CD4-positive, CD25-positive, alpha-beta regulatory T cell (primary cell): ENCODE data around the gene KRT6C. TPM values are rescaled to one million over a fixed set of nuclear protein-coding genes. Genes with fewer than 3 reads are reported as not detected.

ENCODE experiments used
- ATAC-seq, 2 donors: fragments of 150-1000 bp; cut with Tn5 transposase; one replicate each; pipeline ENCODE4 v1.10.0; 2021; ENCODE audit warnings: low read depth in 2 of 2, moderate number of reproducible peaks in 2 of 2, moderate library complexity in 1 of 2
- DNase-seq, 3 donors: peaks; one replicate each; pipeline versions ENCODE4 v3.0.0 to v3.0.0-alpha.2; 2012 to 2022; ENCODE audit warnings: mixed read lengths in 1 of 3
- H3K27ac ChIP-seq: one replicate; pipeline ENCODE4 v1.7.0; 2013; ENCODE audit warnings: mild to moderate bottlenecking, low read length; ENCODE audit not compliant: insufficient read depth, poor library complexity, severe bottlenecking
- H3K27me3 ChIP-seq: one replicate; pipeline ENCODE4 v1.7.0; 2013; ENCODE audit warnings: low read length; ENCODE audit not compliant: control insufficient read depth, insufficient read depth
- H3K36me3 ChIP-seq: one replicate; pipeline ENCODE4 v1.7.0; 2013; ENCODE audit warnings: mild to moderate bottlenecking, low read length, moderate library complexity; ENCODE audit not compliant: control insufficient read depth, insufficient read depth
- H3K4me1 ChIP-seq: 2 replicates; pipeline ENCODE4 v1.7.0; 2013; ENCODE audit warnings: mild to moderate bottlenecking, low read length; ENCODE audit not compliant: insufficient read depth, control insufficient read depth, poor library complexity, severe bottlenecking
- H3K4me3 ChIP-seq: one replicate; pipeline ENCODE4 v1.7.0; 2013; ENCODE audit warnings: low read depth, mild to moderate bottlenecking, low read length, moderate library complexity
- H3K9me3 ChIP-seq, 2 experiments: 1 replicate in 1 of 2; 2 replicates in 1 of 2; pipeline ENCODE4 v1.7.0; 2013; ENCODE audit warnings: low read length in 2 of 2, mild to moderate bottlenecking in 1 of 2, moderate library complexity in 1 of 2; ENCODE audit not compliant: control insufficient read depth in 2 of 2
- H3K27ac Mint-ChIP-seq, 3 donors: one replicate each; pipeline ENCODE4 v1.8.0; 2020 to 2022; ENCODE audit warnings: mild to moderate bottlenecking in 3 of 3, mixed read lengths in 3 of 3, moderate library complexity in 2 of 3
- H3K27me3 Mint-ChIP-seq: one replicate; pipeline ENCODE4 v1.8.0; 2022; ENCODE audit warnings: mild to moderate bottlenecking, mixed read lengths
- H3K36me3 Mint-ChIP-seq: one replicate; pipeline ENCODE4 v1.8.0; 2020; ENCODE audit warnings: mixed read lengths
- H3K4me1 Mint-ChIP-seq, 4 donors: one replicate each; pipeline ENCODE4 v1.8.0; 2020 to 2022; ENCODE audit warnings: mixed read lengths in 4 of 4, mild to moderate bottlenecking in 1 of 4
- H3K4me3 Mint-ChIP-seq, 4 donors: one replicate each; pipeline ENCODE4 v1.8.0; 2020 to 2022; ENCODE audit warnings: mild to moderate bottlenecking in 4 of 4, mixed read lengths in 4 of 4, moderate library complexity in 3 of 4
- H3K9me3 Mint-ChIP-seq, 7 donors: one replicate each; pipeline ENCODE4 v1.8.0; 2020 to 2022; ENCODE audit warnings: mixed read lengths in 7 of 7, mild to moderate bottlenecking in 3 of 7, moderate library complexity in 2 of 7
- polyA plus RNA-seq, 4 donors: library from polyadenylated mRNA; unstranded; fragments of 300-500 nt; fragmentation: Illumina TruSeq; gene quantifications; one replicate each; pipeline ENCODE4 v1.2.3, GENCODE V29; 2021
- total RNA-seq: library from RNA; stranded (reverse); gene quantifications from one replicate; pipeline ENCODE4 v1.2.3, GENCODE V29; 2022

Gene KRT6C
- total and polyA plus RNA-seq, 5 donors from 2014 or later, result not detected

GRCh38 chr12:52426034-52426433, 47.6 kb downstream of the KRT6C start:
- ATAC-seq, result no peak
- Mint-ChIP-seq H3K27ac (no peak overlapping the region), H3K4me3 (no peak overlapping the region)

DNA sequence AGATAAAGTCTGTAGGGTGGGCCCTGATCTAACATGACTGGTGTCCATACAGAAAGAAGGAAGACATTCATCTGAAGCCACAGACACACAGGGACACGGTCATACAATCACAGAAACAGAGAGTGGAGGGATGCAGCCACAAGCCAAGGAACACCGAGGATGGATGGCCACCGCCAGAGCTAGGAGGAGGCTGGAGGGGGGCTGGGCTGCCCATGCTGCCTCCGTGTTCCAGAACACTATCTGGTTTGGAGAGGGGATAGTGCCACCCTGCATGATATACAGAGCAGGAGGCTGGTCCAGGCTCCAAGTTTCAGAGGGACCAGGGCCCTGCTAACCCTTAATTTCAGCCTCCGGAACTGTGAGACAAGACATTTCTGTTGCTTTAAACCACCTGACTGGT, 48.1 kb downstream of the KRT6C start:
- Mint-ChIP-seq H3K4me3 (no peak overlapping the region), H3K27me3 (peaks cover 16% of the 10 kb centered on the region), H3K4me1 (no peaks in the 10 kb centered on the region), H3K9me3 (no peaks in the 10 kb centered on the region), H3K36me3 (no peaks in the 10 kb centered on the region), H3K27ac (no peak overlapping the region)
- Histone ChIP-seq H3K9me3 (no peaks in the 10 kb centered on the region), H3K4me3 (no peak overlapping the region), H3K27me3 (no peaks in the 10 kb centered on the region), H3K27ac (no peak overlapping the region), H3K4me1 (no peaks in the 10 kb centered on the region), H3K36me3 (no peaks in the 10 kb centered on the region)
- ATAC-seq (no peak), DNase-seq (no peak)

More at GRCh38 chr12:52426034-52426433, 47.6 kb downstream of the KRT6C start:
- Mint-ChIP-seq H3K9me3 (no peaks in the 10 kb centered on the region), H3K4me1 (no peaks in the 10 kb centered on the region), H3K36me3 (no peaks in the 10 kb centered on the region), H3K27me3 (peaks cover 14% of the 10 kb centered on the region)
- DNase-seq, result no peak
- no peaks in the 10 kb centered on the region for H3K4me1 ChIP-seq
- no peaks in the 10 kb centered on the region for H3K27me3 ChIP-seq
- H3K4me3 ChIP-seq, result no peak overlapping the region
- no peaks in the 10 kb centered on the region for H3K9me3 ChIP-seq
- H3K36me3 ChIP-seq, result no peaks in the 10 kb centered on the region
- H3K27ac ChIP-seq, result no peak overlapping the region

DNA sequence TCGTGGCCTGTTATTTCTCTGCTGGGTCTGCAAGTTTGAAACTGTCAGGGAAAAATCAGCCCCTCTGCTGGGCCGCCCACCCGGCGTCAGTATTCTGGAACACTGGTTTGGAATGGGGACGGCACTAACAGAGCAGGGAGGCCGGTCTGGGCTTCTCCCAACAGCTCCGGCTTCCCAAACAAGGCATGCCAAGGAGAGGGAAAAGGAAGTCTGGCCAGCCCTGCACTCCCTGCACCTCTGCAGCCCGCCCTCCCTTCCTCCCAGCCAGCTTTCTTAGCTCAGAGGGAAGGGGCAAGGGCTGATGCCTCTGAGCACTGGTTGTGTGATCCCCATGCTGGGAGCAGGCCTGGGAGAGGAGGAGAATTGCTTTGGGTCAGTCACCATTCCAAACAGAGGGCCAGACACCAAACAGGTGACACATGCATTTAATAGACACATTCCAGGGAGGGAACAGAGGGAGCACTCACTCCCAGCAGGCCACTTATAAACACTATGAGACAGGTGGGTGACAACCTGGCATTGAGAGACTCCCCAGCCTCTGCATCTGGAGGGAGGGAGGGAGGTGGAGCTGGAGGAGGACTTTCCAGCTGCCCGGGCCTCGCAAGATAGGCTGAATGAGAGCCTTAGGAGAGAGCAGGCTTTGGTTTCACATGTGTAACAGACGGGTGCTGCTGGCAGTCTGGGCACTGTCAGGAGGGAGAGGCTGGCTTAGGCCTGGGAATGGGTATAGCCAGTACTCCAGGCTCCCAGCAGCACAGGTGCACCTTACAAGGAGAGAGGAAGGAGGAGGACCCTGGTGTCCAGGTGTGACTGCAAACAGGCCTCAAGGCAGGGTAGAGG, 49.7 kb downstream of the KRT6C start:
- Mint-ChIP-seq H3K27me3 (peaks cover 18% of the 10 kb centered on the region), H3K9me3 (no peaks in the 10 kb centered on the region), H3K4me1 (no peaks in the 10 kb centered on the region), H3K27ac (no peak overlapping the region), H3K4me3 (no peak overlapping the region), H3K36me3 (no peaks in the 10 kb centered on the region)
- Histone ChIP-seq H3K9me3 (no peaks in the 10 kb centered on the region), H3K36me3 (no peaks in the 10 kb centered on the region), H3K4me3 (no peak overlapping the region), H3K27ac (no peak overlapping the region), H3K4me1 (no peaks in the 10 kb centered on the region), H3K27me3 (no peaks in the 10 kb centered on the region)
- DNase-seq, result no peak
- ATAC-seq, result no peak

DNA sequence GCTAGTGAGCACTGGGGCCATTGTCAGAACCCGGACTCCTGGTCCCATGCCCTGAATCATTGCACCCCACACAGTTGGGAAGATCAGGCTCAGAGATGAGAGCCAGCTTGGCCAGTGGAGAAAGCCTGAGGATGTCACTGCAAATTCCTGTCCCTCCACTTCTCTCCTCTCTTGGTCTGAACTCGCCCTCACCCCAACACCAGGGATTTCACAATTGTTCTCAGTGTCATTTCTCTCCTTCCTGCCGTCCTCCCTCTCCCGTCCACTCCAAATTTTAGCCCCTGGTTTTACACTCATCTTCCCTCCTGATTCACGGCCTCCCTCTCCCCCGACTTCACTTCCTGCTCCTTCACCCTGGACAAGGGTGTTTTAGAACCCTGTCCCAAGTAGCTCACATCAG, 50.6 kb downstream of the KRT6C start:
- no peaks in the 10 kb centered on the region for H3K4me1 ChIP-seq
- H3K27ac Mint-ChIP-seq, result no peak overlapping the region
- H3K4me3 Mint-ChIP-seq, result no peak overlapping the region
- ATAC-seq, result no peak
- no peaks in the 10 kb centered on the region for H3K27me3 ChIP-seq
- H3K9me3 Mint-ChIP-seq, result no peaks in the 10 kb centered on the region
- no peaks in the 10 kb centered on the region for H3K4me1 Mint-ChIP-seq
- no peak overlapping the region for H3K27ac ChIP-seq
- H3K36me3 Mint-ChIP-seq, result no peaks in the 10 kb centered on the region
- no peaks in the 10 kb centered on the region for H3K36me3 ChIP-seq
- peaks cover 14% of the 10 kb centered on the region for H3K27me3 Mint-ChIP-seq
- no peak overlapping the region for H3K4me3 ChIP-seq
- no peaks in the 10 kb centered on the region for H3K9me3 ChIP-seq
- no peak for DNase-seq

GRCh38 chr12:52419656-52420055, 53.9 kb downstream of the KRT6C start:
- H3K4me1 ChIP-seq, result no peaks in the 10 kb centered on the region
- H3K27ac ChIP-seq, result no peak overlapping the region
- H3K27me3 ChIP-seq, result peaks cover 3% of the 10 kb centered on the region
- ATAC-seq, result no peak
- no peak for DNase-seq
- H3K4me3 ChIP-seq, result no peak overlapping the region
- no peaks in the 10 kb centered on the region for H3K36me3 ChIP-seq
- no peaks in the 10 kb centered on the region for H3K9me3 ChIP-seq
- Mint-ChIP-seq H3K4me1 (no peaks in the 10 kb centered on the region), H3K9me3 (no peaks in the 10 kb centered on the region), H3K27me3 (peaks cover 14% of the 10 kb centered on the region), H3K27ac (no peak overlapping the region), H3K4me3 (no peak overlapping the region), H3K36me3 (no peaks in the 10 kb centered on the region)

GRCh38 chr12:52418576-52419110, 55.0 kb downstream of the KRT6C start:
- no peak overlapping the region for H3K27ac Mint-ChIP-seq

More at GRCh38 chr12:52418576-52419110, 55.0 kb downstream of the KRT6C start:
- no peak for DNase-seq
- no peaks in the 10 kb centered on the region for H3K9me3 ChIP-seq
- H3K4me3 ChIP-seq, result no peak overlapping the region
- no peaks in the 10 kb centered on the region for H3K9me3 Mint-ChIP-seq
- no peaks in the 10 kb centered on the region for H3K36me3 Mint-ChIP-seq
- no peaks in the 10 kb centered on the region for H3K4me1 ChIP-seq
- peaks cover 14% of the 10 kb centered on the region for H3K27me3 Mint-ChIP-seq
- no peaks in the 10 kb centered on the region for H3K4me1 Mint-ChIP-seq
- no peaks in the 10 kb centered on the region for H3K36me3 ChIP-seq
- H3K27me3 ChIP-seq, result peaks cover 3% of the 10 kb centered on the region
- no peak overlapping the region for H3K4me3 Mint-ChIP-seq
- ATAC-seq, result no peak
- H3K27ac ChIP-seq, result no peak overlapping the region

Other genes starting within 250 kb of the KRT6C start
- gene KRT7, start 240.6 kb downstream of the KRT6C start, total RNA-seq, result not detected
- 1 to 10 TPM in 1 of 4 donors, under 1 TPM in 1, not detected in 2; 0.56 to 1.4 TPM for gene KRT7, start 240.6 kb downstream of the KRT6C start, polyA plus RNA-seq
- gene KRT86, start 199.2 kb downstream of the KRT6C start, total RNA-seq, result not detected
- under 1 TPM in 1 of 4 donors, not detected in 3; 0.10 TPM for gene KRT86, start 199.2 kb downstream of the KRT6C start, polyA plus RNA-seq
- not detected for gene KRT81, start 182.3 kb downstream of the KRT6C start, total RNA-seq
- not detected for gene KRT81, start 182.3 kb downstream of the KRT6C start, polyA plus RNA-seq
- gene KRT83, start 152.4 kb downstream of the KRT6C start, total RNA-seq, result not detected
- not detected for gene KRT83, start 152.4 kb downstream of the KRT6C start, polyA plus RNA-seq
- not detected for gene KRT85, start 106.3 kb downstream of the KRT6C start, total RNA-seq
- gene KRT85, start 106.3 kb downstream of the KRT6C start, polyA plus RNA-seq, result not detected
- not detected for gene KRT84, start 88.2 kb downstream of the KRT6C start, total RNA-seq
- not detected for gene KRT84, start 88.2 kb downstream of the KRT6C start, polyA plus RNA-seq
- gene KRT82, start 67.5 kb downstream of the KRT6C start, total RNA-seq, result not detected
- not detected for gene KRT82, start 67.5 kb downstream of the KRT6C start, polyA plus RNA-seq
- not detected for gene KRT75, start 39.4 kb downstream of the KRT6C start, total RNA-seq
- gene KRT75, start 39.4 kb downstream of the KRT6C start, polyA plus RNA-seq, result not detected
- not detected for gene KRT6B, start 21.7 kb downstream of the KRT6C start, total RNA-seq
- not detected for gene KRT6B, start 21.7 kb downstream of the KRT6C start, polyA plus RNA-seq
- gene KRT6A, start 19.5 kb upstream of the KRT6C start, total RNA-seq, result not detected
- not detected for gene KRT6A, start 19.5 kb upstream of the KRT6C start, polyA plus RNA-seq
- not detected for gene KRT5, start 46.6 kb upstream of the KRT6C start, total RNA-seq
- gene KRT5, start 46.6 kb upstream of the KRT6C start, polyA plus RNA-seq, result not detected
- gene KRT71, start 79.3 kb upstream of the KRT6C start, total RNA-seq, result not detected
- not detected for gene KRT71, start 79.3 kb upstream of the KRT6C start, polyA plus RNA-seq
- gene KRT74, start 100.0 kb upstream of the KRT6C start, total RNA-seq, result not detected
- not detected for gene KRT74, start 100.0 kb upstream of the KRT6C start, polyA plus RNA-seq
- gene KRT72, start 127.7 kb upstream of the KRT6C start, total RNA-seq, result 1.3 TPM
- gene KRT72, start 127.7 kb upstream of the KRT6C start, polyA plus RNA-seq, result under 1 TPM in 1 of 4 donors, not detected in 3; 0.13 TPM
- 1.0 TPM for gene KRT73, start 144.8 kb upstream of the KRT6C start, total RNA-seq
- gene KRT73, start 144.8 kb upstream of the KRT6C start, polyA plus RNA-seq, result 1 to 10 TPM in 2 of 4 donors, not detected in 2; 1.1 to 1.4 TPM
- gene KRT2, start 178.4 kb upstream of the KRT6C start, total RNA-seq, result 0.42 TPM
- gene KRT2, start 178.4 kb upstream of the KRT6C start, polyA plus RNA-seq, result under 1 TPM in 3 of 4 donors, not detected in 1; 0.23 to 0.80 (median 0.25) TPM
- gene KRT1, start 206.6 kb upstream of the KRT6C start, total RNA-seq, result 9.9 TPM
- gene KRT1, start 206.6 kb upstream of the KRT6C start, polyA plus RNA-seq, result 1 to 10 TPM in 3 of 4 donors, not detected in 1; 3.3 to 7.8 (median 3.7) TPM
- not detected for gene KRT77, start 229.7 kb upstream of the KRT6C start, total RNA-seq
- not detected for gene KRT77, start 229.7 kb upstream of the KRT6C start, polyA plus RNA-seq